Lower leg skin (tissue), 3 donors: ENCODE results near the gene VSX1.

Experiments
- CTCF ChIP-seq, 3 donors: fragments of 450-650 bp; IDR thresholded peaks; one replicate each; pipeline ENCODE4 v1.5.1; 2016; ENCODE audit warnings: antibody characterized with exemption in 3 of 3, mild to moderate bottlenecking in 3 of 3, moderate library complexity in 2 of 3
- POLR2A ChIP-seq, 2 donors: fragments of 450-650 bp; IDR thresholded peaks; one replicate each; pipeline ENCODE4 v1.6.1; 2016 to 2017; ENCODE audit warnings: antibody characterized with exemption in 2 of 2, mild to moderate bottlenecking in 1 of 2, moderate library complexity in 1 of 2

GRCh38 chr20:25032065-25032477, 49.9 kb downstream of the VSX1 start:
- TF ChIP-seq CTCF (IDR thresholded peaks at IDR 0.05), result no peak
- TF ChIP-seq POLR2A (IDR thresholded peaks at IDR 0.05), result no peak
